Measurements from ENCODE around the gene DIS3L2.
A peak's percentile ranks its signal among the peaks of the same experiment; 100 is the strongest.
"Not testable (repeated sequence)": the region's sequence is repeated elsewhere in the genome, so short reads cannot be mapped to it uniquely, and the experiment has no call there.

DIS3L2 gene

GRCh38 chr2:232377841-232378734 is 416.6 kb downstream of the DIS3L2 start:
- no peak overlapping the region for H3K4me3 ChIP-seq (ENCODE audit: low read length)
- H3K9me3 ChIP-seq (ENCODE audit: control insufficient read depth, low read length) = no peaks in the 10 kb centered on the region
- H3K36me3 ChIP-seq (ENCODE audit: control insufficient read depth, insufficient read depth, low read length, severe bottlenecking) = no peaks in the 10 kb centered on the region
- no peak overlapping the region for H3K9ac ChIP-seq (ENCODE audit: low read length)
- no peak for DNase-seq (ENCODE audit: low read depth)
- H3K4me1 ChIP-seq (ENCODE audit: control insufficient read depth, insufficient read depth, low read length) = no peaks in the 10 kb centered on the region
- peaks cover 39% of the 10 kb centered on the region for H3K27me3 ChIP-seq (replicated peaks; ENCODE audit: control insufficient read depth, insufficient read depth, low read length)

- H3K36me3 ChIP-seq (ENCODE audit: control insufficient read depth, insufficient read depth, low read length, severe bottlenecking); H3K9ac ChIP-seq (ENCODE audit: low read length); H3K4me1 ChIP-seq (ENCODE audit: control insufficient read depth, insufficient read depth, low read length); H3K9me3 ChIP-seq (ENCODE audit: control insufficient read depth, low read length); H3K4me3 ChIP-seq (ENCODE audit: low read length); DNase-seq (ENCODE audit: low read depth): not testable (repeated sequence)
- peaks cover 44% of the 10 kb centered on the region for H3K27me3 ChIP-seq (replicated peaks; ENCODE audit: control insufficient read depth, insufficient read depth, low read length)
Measured at GRCh38 chr2:232378735-232379151, 417.2 kb downstream of the DIS3L2 start, which contains the start of gene ALPP. Gene ALPP (plus strand): TSS chr2:232378751. CDS start chr2:232378803, 52 bp downstream.

DNA sequence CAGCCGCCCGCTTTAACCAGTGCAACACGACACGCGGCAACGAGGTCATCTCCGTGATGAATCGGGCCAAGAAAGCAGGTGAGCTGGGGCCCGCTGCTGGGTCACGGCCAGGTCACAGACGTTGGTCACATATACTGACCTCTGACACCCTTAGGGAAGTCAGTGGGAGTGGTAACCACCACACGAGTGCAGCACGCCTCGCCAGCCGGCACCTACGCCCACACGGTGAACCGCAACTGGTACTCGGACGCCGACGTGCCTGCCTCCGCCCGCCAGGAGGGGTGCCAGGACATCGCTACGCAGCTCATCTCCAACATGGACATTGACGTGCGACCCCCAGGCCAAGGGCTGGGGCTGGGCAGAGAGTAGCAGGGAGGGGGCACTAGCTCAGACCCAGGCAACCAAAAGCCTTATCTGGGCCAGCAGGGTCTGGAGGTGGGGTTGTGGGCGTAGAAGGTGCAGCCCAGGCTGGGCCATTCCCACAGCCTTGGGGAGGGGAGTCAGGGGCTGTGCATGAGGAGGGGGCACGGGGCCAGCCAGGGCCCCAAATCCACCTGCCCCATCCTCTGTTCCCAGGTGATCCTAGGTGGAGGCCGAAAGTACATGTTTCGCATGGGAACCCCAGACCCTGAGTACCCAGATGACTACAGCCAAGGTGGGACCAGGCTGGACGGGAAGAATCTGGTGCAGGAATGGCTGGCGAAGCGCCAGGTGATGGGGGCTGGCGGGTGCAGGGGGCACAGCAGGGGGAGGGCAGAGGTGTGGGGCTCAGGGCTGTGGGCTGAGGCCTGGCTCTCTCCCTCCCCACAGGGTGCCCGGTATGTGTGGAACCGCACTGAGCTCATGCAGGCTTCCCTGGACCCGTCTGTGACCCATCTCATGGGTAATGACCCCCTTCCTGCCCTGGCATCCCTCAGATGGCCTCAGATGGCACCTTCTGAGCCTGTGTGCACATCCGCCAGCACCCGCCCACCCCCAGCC is 418.4 kb downstream of the DIS3L2 start:
- not testable (repeated sequence) for H3K36me3 ChIP-seq (ENCODE audit: control insufficient read depth, insufficient read depth, low read length, severe bottlenecking); H3K9me3 ChIP-seq (ENCODE audit: control insufficient read depth, low read length); DNase-seq (ENCODE audit: low read depth); H3K9ac ChIP-seq (ENCODE audit: low read length); H3K4me1 ChIP-seq (ENCODE audit: control insufficient read depth, insufficient read depth, low read length); H3K4me3 ChIP-seq (ENCODE audit: low read length)
- peaks cover 46% of the 10 kb centered on the region for H3K27me3 ChIP-seq (replicated peaks; ENCODE audit: control insufficient read depth, insufficient read depth, low read length)

DNA sequence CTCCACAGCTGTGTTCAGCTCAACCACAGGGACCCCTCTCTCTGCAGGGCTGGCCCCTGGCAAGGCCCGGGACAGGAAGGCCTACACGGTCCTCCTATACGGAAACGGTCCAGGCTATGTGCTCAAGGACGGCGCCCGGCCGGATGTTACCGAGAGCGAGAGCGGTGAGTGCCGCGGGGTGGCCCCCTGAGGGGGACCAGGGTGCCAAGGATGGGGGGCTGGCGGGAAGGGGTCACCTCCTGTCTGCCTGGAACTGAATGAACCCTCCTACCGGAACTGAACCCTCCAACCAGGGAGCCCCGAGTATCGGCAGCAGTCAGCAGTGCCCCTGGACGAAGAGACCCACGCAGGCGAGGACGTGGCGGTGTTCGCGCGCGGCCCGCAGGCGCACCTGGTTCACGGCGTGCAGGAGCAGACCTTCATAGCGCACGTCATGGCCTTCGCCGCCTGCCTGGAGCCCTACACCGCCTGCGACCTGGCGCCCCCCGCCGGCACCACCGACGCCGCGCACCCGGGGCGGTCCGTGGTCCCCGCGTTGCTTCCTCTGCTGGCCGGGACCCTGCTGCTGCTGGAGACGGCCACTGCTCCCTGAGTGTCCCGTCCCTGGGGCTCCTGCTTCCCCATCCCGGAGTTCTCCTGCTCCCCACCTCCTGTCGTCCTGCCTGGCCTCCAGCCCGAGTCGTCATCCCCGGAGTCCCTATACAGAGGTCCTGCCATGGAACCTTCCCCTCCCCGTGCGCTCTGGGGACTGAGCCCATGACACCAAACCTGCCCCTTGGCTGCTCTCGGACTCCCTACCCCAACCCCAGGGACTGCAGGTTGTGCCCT is 419.9 kb downstream of the DIS3L2 start:
- not testable (repeated sequence) for H3K36me3 ChIP-seq (ENCODE audit: control insufficient read depth, insufficient read depth, low read length, severe bottlenecking)
- peaks cover 47% of the 10 kb centered on the region for H3K27me3 ChIP-seq (replicated peaks; ENCODE audit: control insufficient read depth, insufficient read depth, low read length)

GRCh38 chr2:232382331-232383225 is 421.1 kb downstream of the DIS3L2 start:
- H3K27me3 ChIP-seq (replicated peaks; ENCODE audit: control insufficient read depth, insufficient read depth, low read length) = peaks cover 36% of the 10 kb centered on the region
- peaks cover 7% of the 10 kb centered on the region for H3K4me1 ChIP-seq (ENCODE audit: control insufficient read depth, insufficient read depth, low read length)
- no peak for DNase-seq (ENCODE audit: low read depth)
- H3K36me3 ChIP-seq (ENCODE audit: control insufficient read depth, insufficient read depth, low read length, severe bottlenecking) = no peaks in the 10 kb centered on the region
- no peak overlapping the region for H3K4me3 ChIP-seq (ENCODE audit: low read length)
- H3K9me3 ChIP-seq (ENCODE audit: control insufficient read depth, low read length) = no peaks in the 10 kb centered on the region
- H3K9ac ChIP-seq (ENCODE audit: low read length) = no peak overlapping the region

More for the DNA sequence above, 419.9 kb downstream of the DIS3L2 start:
- not testable (repeated sequence) for H3K9me3 ChIP-seq (ENCODE audit: control insufficient read depth, low read length); H3K4me3 ChIP-seq (ENCODE audit: low read length); H3K4me1 ChIP-seq (ENCODE audit: control insufficient read depth, insufficient read depth, low read length); H3K9ac ChIP-seq (ENCODE audit: low read length); DNase-seq (ENCODE audit: low read depth)

- no peak for DNase-seq (ENCODE audit: low read depth)
- H3K9me3 ChIP-seq (ENCODE audit: control insufficient read depth, low read length) = no peaks in the 10 kb centered on the region
- H3K4me3 ChIP-seq (ENCODE audit: low read length) = no peak overlapping the region
- H3K4me1 ChIP-seq (ENCODE audit: control insufficient read depth, insufficient read depth, low read length) = peaks cover 7% of the 10 kb centered on the region
- peaks cover 39% of the 10 kb centered on the region for H3K27me3 ChIP-seq (replicated peaks; ENCODE audit: control insufficient read depth, insufficient read depth, low read length)
- no peak overlapping the region for H3K9ac ChIP-seq (ENCODE audit: low read length)
- H3K36me3 ChIP-seq (ENCODE audit: control insufficient read depth, insufficient read depth, low read length, severe bottlenecking) = no peaks in the 10 kb centered on the region
Measured at GRCh38 chr2:232384466-232384865, 423.0 kb downstream of the DIS3L2 start.

DNA sequence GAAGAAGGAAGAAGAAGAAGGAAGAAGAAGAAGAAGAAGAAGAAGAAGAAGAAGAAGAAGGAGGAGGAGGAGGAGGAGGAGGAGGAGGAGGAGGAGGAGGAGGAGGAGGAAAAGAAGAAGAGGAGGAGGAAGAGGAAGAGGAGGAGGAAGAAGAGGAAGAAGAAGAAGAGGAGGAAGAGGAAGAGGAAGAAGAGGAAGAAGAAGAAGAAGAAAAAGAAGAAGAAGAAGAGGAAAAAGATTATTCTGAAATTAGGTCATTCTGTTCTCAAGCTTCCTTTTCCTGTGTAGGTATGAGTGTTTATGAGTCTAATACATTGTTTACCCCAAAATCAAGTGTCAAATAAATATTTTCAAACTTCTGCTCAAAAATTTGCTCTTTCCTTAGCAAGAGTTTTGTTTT is 423.5 kb downstream of the DIS3L2 start:
- H3K4me1 ChIP-seq (ENCODE audit: control insufficient read depth, insufficient read depth, low read length); H3K36me3 ChIP-seq (ENCODE audit: control insufficient read depth, insufficient read depth, low read length, severe bottlenecking); H3K9me3 ChIP-seq (ENCODE audit: control insufficient read depth, low read length); H3K9ac ChIP-seq (ENCODE audit: low read length); H3K4me3 ChIP-seq (ENCODE audit: low read length); DNase-seq (ENCODE audit: low read depth): not testable (repeated sequence)
- H3K27me3 ChIP-seq (replicated peaks; ENCODE audit: control insufficient read depth, insufficient read depth, low read length) = peaks cover 40% of the 10 kb centered on the region

- H3K4me3 ChIP-seq (ENCODE audit: low read length) = no peak overlapping the region
- no peak overlapping the region for H3K9ac ChIP-seq (ENCODE audit: low read length)
- H3K9me3 ChIP-seq (ENCODE audit: control insufficient read depth, low read length) = no peaks in the 10 kb centered on the region
- H3K4me1 ChIP-seq (ENCODE audit: control insufficient read depth, insufficient read depth, low read length) = peaks cover 7% of the 10 kb centered on the region
- DNase-seq (ENCODE audit: low read depth) = peak; percentile 39
- peaks cover 48% of the 10 kb centered on the region for H3K27me3 ChIP-seq (replicated peaks; ENCODE audit: control insufficient read depth, insufficient read depth, low read length)
- no peaks in the 10 kb centered on the region for H3K36me3 ChIP-seq (ENCODE audit: control insufficient read depth, insufficient read depth, low read length, severe bottlenecking)
Measured at GRCh38 chr2:232385660-232386489, 424.4 kb downstream of the DIS3L2 start.

DNA sequence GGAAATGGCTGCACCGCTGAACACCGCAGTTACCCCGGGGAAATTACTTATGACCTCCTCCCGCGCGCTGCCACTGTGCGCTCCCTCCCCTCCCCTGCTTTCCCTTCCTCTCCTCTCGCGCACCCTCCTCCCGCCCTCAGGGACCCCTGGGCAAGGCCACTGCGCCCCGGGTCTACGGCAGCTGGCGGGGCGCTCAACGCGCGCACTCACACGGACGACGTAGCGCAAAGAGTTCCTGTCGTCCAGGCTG is 424.9 kb downstream of the DIS3L2 start:
- Histone ChIP-seq H3K9me3 (ENCODE audit: control insufficient read depth, low read length) (no peaks in the 10 kb centered on the region), H3K4me1 (ENCODE audit: control insufficient read depth, insufficient read depth, low read length) (peaks cover 7% of the 10 kb centered on the region), H3K36me3 (ENCODE audit: control insufficient read depth, insufficient read depth, low read length, severe bottlenecking) (no peaks in the 10 kb centered on the region), H3K27me3 (replicated peaks; ENCODE audit: control insufficient read depth, insufficient read depth, low read length) (peaks cover 54% of the 10 kb centered on the region), H3K4me3 (ENCODE audit: low read length) (no peak overlapping the region), H3K9ac (ENCODE audit: low read length) (no peak overlapping the region)
- no peak for DNase-seq (ENCODE audit: low read depth)
